TTC549 (cell line): ENCODE results near the gene CYB561.

Source experiments
- FAIRE-seq: peaks from 2 replicates; lab custom pipeline; 2012; peaks lifted over from hg19 to GRCh38; lab: Jason Lieb, UNC

CYB561 gene

DNA sequence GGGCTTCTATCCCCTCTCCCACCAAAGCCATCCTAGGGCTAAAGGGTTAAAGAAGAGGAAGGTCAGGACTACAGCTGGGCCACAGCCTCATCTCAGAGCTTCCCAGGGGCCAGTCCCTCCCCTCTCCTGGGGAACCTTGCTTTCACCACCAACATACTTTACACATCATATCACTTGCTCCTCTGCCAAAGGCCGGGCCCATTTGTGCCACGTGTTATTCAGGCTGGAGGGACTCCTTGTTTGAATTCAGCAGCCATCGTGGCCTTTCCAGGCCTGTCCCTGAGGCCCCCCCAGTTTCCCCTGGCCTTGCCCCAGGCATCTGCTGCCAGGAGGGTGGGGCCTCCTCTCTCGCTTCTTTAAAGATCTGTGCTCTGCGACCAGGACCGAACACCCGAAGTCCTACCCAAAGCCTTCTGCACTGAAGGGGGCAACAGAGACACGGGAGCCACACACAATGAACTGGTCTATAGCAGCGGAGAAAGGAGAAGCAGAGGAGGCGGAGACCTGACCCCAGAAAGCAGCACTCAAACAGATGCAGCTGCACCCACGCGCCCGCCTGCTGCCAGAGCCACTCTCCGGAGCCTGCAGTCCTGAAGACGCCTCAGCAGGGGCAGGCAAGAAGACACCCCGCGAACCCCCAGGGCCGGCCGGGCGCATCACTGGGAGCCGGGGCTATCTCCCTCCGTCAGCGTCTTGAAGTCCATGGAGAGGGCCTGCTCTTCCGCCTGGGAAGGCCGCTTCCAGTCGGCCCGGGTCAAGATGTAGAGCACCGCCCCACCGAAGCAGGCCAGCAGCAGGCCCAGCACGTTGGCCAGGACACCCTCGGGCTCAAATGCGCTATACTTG lies 12.1 kb downstream of the CYB561 start:
- no peak for FAIRE-seq

DNA sequence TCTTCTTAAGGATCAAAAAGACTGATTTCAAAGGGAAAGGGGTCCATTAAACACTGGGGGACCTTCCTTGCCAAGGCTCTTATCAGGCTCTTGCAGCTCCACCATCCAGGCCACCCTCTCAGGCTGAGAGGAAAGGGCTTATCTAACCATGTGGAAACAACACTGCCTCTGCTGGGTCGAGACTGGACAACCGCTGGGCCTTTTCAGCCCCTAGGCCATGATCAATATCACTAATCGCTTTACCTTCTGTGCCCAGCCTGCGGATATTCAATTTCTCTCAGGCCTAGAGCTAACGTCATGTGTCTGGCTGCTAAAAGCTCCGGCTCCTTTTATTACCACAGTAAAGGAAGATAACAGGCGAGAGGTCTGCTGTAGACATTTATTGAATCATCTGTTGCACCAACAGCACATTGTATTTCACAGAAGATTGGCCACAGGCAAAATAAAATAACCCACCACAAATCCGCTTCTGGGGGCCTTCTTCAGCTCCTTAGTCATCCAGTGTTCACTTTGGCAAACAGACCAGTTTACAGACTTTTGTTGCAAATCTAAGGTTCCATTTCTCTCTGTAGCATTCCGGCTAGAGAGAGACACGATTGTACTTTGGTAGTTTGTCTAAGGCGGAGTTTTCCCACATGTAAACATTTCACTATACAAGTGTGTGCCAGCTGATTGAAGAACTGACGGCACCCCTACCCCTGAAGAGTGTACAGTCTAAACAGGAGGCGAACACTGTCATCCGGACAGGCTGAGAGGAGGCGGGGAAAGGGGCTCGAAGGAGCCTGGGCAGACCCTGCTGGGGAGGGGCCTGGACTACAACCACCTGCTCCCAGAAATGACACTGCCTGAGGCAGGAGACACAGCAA lies 13.9 kb downstream of the CYB561 start:
- no peak for FAIRE-seq

DNA sequence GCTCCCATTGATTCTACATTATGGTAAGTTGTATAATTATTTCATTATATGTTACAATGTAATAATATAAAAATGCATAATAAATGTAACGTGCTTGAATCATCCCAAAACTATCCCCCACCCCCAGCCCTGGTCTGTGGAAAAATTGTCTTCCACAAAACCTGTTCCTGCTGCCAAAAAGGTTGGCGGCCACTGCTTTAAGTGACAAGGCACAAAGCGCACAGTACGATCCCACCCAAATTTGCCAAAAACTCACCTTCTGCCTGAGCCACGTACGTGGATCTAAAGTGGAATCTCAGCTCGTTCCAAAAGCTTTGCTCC lies 14.5 kb downstream of the CYB561 start:
- FAIRE-seq: no peak

DNA sequence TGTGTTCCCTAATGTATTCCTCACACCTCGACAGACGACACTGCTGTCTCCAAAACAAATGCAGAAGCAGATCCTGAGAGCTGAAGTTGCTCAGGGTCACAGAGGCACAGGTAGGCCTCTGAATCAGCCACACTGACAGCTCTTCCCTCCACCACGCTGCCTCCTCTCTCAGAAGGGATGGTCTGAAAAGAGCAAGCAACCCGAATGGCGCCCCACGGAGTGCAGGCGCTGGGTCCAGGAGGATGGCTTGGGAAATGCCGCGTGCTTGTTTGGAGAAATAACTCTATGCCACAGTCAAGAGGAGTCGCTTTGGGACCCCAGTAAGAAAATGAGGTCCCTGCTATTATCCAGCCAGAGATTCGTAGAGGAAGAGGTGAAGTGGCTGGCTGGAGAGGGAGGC lies 15.9 kb downstream of the CYB561 start:
- FAIRE-seq: no peak

DNA sequence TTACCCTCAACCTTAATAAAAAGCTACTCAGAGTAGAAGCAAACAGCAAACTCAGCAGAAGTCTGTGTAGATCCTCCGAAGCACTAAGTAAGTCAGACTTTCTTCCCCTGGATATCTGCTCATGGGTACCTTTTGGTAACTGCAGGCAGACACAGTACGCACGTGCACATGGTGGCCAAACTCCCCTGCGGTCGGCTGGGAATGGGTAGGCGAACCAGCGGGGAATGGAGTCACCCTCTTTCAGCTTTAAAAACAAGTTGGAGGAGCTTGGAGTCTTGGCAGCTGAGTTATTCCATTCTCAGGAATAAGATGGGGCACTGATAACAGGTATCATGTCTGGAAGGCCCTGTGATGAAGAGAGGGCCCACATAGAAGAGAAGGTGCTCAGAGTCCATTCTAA lies 16.3 kb downstream of the CYB561 start:
- no peak for FAIRE-seq

DNA sequence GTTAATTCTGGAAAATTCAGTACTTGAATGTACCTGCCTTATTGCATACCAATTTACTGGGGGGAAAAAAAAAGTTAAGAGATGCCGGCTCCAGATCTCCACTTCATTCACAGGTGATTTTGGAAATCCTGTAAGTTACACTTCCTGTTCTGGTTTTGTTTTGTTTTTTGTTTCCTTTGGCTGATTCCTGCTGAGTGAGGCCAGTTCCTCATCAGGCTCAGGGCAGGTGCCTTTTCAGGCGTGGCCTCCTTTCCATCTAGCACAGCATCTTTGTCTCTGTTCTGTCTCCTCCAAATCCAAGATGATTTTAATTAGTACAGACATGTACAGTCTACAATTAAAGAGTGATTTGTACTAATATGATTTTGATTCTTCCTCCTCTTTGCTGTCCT lies 19.2 kb downstream of the CYB561 start:
- FAIRE-seq: no peak

- FAIRE-seq: no peak
Observed at GRCh38 chr17:63426041-63426916, 19.8 kb downstream of the CYB561 start.

DNA sequence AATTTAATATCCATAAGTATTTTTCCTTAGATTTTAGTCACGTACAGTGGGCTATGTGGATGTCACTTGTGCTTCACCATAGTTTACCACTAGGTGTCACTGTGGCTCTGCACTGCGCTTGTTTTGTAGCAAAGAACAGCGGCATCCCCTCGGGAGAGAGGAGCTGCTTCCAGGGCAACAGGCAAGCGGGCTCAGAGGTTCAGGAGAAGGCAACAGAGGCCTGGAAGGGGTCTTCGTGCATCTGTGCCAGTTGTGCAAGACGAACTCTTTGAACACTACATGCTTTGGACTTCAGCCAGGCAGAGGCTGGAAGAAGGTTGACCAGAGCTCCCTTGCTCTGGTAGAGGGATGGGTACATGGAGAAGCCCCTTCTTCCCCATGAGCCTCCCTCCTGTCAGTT lies 20.6 kb downstream of the CYB561 start:
- peak; percentile 88 for FAIRE-seq

DNA sequence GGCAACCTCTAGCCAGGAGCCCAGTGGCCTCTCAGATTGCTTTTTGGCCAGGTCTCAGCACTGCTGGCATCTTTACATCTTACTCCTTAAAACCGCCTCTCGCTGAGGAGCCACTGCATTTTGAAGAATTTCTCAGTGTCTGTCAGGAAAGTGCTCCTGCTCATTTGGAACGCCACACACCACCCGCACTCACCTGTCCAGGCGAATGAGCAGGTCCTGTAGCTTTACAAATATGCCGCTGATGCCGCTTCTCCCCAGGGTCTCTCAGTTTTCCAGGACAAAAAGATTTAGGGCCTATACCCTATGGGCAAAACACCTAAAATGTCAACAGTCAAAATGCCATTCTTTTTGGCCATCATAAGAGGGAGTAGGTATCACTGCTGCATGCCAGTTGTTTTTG lies 22.1 kb downstream of the CYB561 start:
- FAIRE-seq: no peak

DNA sequence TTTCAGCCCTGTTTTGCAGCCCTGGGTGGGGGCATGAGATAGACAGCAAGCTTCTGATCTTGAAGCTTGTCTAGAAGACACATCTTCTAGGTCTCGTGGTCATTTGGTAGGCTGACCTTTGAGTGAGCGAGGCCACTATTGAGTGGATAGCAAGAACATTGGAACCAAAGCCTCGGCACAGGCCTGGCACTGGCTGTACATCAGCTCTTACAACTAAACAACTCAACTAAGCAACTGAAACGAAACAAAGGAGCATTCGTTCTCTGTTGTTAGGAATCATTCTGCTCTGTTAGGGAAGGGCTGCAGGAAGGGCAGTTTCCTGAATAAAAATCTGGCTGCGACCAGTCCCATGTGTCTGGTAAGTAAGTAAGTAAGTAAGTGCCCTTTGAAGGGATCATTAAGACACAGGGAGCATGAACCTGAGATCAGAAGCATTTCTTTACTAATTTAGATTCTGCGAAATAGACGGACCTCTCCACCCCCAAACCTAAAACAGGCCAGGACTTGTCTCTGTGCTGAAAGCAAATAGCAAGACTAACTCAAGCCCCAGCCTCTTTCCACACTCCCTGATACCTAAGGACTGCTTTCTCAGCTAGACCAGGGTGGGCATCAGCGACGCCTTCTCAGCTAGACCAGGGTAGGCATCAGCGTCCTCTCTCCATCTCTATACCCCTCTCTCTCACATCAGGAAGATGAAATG lies 22.7 kb downstream of the CYB561 start:
- FAIRE-seq: no peak

- no peak for FAIRE-seq
Observed at GRCh38 chr17:63421681-63422645, 24.1 kb downstream of the CYB561 start.

DNA sequence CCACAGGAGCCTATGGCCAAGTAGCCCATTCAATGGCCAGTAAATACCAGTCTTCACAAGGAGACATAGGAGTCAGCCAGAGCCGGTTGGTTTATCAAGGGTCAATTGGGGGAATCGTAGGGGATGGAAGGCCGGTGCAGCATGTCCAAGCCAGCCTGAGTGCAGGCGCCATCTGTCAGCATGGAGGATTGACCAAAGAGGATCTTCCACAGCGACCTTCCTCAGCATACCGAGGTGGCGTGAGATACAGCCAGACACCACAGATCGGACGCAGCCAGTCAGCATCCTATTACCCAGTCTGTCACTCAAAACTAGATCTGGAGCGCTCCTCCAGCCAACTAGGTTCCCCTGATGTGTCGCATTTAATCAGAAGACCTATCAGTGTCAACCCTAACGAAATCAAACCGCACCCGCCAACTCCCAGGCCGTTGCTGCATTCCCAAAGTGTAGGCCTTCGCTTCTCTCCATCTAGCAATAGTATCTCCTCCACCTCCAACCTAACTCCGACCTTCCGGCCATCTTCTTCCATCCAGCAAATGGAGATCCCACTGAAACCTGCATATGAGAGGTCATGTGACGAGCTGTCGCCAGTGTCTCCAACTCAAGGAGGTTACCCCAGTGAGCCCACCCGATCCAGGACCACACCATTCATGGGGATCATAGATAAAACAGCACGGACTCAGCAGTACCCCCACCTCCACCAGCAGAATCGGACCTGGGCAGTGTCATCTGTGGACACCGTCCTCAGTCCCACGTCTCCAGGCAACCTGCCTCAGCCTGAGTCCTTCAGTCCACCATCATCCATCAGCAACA lies 25.0 kb downstream of the CYB561 start:
- no peak for FAIRE-seq

- no peak for FAIRE-seq
Observed at GRCh38 chr17:63419949-63420867, 25.9 kb downstream of the CYB561 start.

DNA sequence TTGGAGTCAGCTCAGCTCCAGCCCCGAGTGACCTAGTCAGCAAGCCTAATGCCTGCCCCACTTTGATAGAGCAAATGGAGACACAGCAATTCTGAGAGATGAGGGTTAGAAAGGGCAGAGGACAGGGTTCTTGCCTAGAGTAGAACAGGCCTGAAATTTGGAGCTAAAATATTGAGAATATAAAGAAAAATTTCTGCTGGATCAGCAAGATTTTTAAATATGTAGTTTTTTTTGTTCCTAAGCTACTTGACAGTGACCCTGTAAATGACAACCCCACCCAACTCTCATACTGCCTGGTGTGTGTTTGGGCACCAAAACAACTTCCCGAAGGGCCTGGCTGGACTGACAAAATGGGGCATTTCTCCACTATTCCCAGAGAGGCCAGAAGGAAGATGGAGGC lies 26.7 kb downstream of the CYB561 start:
- FAIRE-seq: no peak

DNA sequence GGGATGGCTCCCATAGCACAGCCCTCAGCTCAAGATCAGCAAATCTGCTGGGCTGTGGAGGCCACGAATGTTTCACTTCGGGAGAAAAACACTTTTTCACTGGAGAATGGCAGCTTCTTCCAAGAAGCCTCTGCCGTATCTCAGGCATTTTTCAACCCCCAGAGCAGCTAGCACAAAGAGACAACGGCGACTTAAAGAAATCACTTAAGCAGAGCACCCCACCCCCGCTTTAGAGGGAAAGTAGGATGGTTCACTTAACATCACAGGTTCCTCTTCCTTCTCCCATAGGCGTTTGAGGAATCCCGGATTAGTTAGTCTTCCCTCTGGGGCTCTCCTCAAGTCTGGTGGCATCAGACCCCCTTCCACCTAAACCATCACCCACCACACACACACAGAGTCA lies 27.6 kb downstream of the CYB561 start:
- FAIRE-seq: no peak

GRCh38 chr17:63414222-63414621 lies 31.9 kb downstream of the CYB561 start:
- FAIRE-seq: no peak

- FAIRE-seq: no peak
Observed at GRCh38 chr17:63413128-63413527, 33.0 kb downstream of the CYB561 start.

DNA sequence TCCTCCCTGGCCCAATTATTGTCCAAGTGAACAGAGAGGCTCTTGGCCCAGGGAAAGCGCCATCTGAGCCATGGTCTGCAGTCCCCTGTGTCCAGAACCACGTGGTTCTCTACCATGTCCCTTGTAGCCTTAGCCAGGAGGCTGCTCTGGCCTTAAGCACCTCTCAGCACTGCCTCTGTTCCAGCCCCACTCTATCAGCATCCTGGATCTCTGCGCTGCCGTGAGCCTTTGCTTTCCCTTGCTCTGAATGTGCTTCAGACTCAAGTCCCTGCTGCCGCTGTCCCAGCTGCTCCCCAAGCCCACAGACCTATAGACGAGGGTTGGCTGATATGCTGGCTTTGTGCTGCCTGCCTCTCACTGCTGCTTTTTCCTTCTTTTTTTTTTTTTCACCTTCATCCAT lies 33.9 kb downstream of the CYB561 start:
- no peak for FAIRE-seq
